ENCODE results near the gene CLCN6.
"Not testable (repeated sequence)": the region's sequence is repeated elsewhere in the genome, so short reads cannot be mapped to it uniquely, and the experiment has no call there.

Gene CLCN6

DNA sequence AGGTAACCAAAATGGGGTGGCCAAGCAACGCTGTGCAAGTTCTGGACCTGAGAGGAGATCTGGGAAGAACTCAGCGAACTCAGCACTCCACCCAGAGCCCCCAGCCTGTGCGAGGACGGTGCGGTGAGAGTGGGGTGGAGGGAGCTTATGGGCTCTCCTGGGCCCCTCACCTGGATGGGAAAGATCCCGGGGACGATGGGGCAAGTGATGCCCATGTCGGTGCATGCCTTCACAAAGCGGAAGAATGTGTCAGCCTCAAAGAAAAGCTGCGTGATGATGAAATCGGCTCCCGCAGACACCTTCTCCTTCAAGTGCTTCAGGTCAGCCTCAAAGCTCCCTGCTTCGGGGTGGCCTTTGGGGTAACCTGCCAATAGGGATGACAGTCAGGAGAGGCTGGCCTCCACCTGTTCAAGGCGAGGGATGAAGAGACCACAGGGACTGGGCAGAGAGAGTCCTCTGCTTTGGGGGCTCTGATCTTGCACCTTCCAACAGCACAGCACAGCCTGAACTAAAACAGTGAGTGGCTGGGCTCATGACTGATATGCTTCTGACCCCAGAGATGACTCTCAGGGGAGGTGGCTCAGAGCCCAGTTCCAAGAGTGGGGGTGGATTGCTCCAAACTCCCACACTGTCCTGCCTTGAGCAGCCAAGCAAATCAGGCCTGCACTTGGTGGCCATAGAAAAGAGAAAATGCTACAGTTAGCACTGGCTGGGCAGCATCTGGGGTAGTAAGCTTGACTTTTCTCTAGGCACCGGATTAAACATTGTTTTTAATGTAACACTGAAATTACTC, 9.8 kb upstream of the CLCN6 start:
- no peak for DNase-seq

DNA sequence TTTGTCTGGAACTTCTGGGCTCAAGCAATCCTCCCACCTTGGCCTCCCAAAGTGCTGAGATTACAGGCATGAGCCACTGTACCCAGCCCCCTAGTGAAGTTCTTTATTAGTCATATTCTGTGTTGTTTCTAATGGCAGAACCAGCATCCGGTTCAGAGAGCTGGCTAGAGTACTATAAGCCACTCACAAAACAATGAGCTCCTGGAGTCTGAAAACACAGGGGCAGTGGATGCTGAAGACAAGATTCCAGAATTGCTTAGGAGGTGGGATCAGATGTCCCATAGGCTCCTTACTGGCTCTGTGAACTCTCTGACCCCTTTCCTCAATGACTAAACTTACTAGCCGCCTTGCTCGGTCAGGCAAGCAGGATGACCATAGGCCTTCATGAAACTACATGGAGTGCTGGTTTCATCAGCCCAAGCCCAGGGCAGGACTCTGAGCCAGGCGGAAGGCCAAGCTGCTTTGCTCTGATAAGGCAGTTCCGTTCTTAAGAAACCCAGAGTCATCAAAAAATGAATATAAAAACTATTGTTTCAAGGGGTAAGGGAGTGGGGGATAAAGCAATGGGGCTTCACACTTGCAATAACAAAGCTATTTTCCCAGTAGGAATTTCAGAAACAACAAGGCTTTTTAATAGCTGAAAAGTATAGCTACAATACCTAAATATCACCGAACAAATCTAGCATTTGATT, 8.3 kb upstream of the CLCN6 start:
- no peak for DNase-seq

DNA sequence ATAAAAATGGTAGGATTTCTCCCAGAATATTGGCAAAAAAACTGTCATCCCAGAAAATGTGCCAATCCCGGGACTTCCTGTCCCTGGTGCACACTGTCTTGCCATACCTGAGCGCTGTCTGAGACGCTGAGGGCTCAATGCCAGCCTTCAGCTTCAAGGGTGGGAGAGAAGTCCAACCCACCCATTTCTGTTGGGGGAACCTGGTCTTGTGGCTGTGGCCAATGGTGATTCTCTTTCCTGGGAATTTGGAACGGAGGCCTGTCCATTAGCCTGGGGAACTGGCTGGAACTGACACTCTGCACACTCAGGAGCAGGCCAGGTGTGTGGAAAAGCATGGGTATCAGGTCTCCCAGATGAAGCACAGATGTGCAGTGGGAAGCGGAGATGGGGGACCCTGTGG, 6.9 kb upstream of the CLCN6 start:
- DNase-seq = no peak

DNA sequence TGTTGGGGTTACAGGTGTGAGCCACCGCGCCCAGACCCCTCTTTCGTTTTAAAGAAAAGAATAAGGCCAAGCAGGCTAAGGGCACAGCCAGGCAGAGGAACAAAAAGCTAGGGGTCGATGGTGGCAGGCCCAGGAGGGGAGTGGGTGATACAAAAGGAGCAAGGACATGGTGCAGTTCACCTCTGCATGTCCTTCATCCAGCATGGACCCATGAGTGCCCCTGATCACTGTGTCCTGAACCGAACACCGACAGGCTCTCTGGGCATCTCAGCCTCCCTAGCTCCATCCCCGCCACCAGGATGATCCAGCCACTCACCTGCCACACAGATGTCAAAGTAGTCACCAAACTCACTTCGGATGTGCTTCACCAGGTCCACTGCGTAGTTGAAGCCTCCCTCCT, 6.1 kb upstream of the CLCN6 start:
- DNase-seq = no peak

DNA sequence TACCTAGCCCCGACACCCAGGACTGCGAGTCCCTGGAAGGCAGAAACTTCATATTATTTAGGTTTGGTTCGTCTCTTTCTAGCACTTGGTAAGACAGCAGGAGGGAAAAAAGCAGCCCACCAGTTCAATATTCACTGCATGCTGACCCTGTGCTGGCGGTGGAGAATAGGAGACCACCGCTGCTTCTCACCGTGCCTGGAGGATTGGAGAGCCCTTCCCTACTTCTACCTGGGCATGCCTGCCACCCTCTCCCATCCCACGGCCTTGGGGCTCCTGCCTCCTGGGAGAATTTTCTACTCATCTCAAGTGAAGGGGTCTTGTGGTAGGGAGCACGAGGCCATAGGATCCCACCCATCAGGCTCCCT, 5.6 kb upstream of the CLCN6 start:
- no peak for DNase-seq

DNA sequence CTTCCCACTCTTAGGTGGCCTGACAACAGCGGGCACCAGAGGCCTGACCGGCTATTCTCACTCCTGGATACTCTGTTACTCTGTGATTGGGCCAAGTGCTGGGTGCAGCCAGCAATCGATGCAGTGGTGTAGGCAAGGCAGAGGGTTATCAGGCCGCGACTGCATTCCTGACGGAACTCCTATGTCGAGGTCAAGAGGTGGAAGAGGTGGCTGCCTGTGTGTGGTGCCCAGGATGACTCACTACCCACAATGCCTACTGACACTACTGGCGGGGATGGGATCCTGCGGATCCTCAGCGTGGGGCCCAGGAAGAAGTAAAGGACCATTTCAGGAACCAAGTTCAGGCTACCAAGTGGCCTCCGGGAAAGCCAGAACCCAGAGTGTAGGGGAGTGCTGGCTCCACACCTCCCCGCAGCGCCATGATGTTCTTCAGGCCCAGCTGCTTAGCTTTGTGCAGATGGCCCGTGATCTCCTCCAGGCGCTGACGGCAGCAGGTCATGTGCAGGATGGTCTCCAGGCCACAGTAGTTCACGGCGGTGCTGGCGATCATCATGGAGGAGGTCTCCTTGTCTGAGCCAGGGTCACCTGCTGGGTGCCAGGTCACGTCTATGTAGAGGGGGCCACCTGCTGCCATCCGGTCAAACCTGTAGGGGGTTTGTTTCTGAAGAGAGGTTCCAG, 5.1 kb upstream of the CLCN6 start:
- DNase-seq = no peak

DNA sequence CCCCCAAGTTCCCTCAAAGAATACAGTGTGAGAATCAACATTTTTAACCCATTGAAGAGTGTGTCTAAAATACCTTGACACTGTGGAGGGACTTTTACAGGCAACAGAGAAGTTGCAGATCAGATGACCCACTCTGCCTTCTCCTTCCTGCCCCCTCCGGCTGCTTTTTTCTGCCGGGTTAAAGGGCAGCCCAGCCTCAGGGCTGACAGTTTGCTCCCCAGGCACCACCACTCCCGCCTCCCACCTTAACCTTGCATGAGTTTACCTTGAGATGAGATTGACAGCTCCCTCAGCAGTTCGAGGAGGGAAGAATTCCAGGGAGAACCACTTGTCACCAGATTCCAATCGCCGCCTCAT, 3.4 kb upstream of the CLCN6 start:
- DNase-seq = no peak

DNA sequence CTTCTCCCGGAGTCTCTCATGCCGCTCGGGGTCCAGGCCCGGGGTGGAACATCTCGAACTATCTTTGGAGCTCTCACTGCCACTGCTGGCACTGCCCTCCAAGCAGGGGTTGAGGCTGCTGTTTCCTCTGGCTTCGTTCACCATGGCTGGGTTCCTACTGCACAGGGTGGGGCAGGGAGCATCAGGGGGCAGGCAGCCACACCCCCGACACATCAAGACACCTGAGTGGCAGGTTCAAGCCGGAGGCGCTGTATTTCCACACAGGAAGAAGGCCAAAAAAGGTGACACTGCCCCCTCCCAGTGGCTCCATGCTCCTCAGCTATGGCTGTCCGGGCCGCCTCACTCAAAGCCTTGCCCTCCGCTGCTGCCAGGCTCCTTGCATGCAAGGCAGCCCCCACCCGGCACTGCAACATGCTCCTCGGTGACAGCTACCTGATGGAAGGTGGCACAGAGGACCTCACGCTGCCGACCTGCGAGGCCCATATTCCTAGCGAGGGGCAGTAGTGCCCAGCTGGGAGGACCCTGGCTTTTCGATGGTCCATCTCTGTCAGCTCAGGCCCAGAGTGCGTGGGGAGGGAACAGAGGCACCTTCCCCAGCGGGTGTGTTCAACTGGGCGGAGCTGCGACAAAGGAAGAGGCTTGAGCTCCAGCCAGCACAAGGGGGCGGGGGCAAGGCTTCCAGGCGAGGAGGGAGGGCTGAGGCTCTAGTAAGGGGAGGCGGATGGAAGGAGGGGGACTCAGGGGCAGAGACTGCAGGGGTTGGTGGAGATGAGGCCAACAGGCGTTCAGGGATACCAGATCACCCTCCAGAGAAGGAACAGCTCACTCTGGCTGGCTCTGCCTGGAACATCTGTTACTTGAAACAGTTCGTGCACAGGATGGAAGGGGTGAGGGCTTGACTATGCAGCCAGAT, 2.8 kb upstream of the CLCN6 start:
- DNase-seq = peak; percentile 95

DNA sequence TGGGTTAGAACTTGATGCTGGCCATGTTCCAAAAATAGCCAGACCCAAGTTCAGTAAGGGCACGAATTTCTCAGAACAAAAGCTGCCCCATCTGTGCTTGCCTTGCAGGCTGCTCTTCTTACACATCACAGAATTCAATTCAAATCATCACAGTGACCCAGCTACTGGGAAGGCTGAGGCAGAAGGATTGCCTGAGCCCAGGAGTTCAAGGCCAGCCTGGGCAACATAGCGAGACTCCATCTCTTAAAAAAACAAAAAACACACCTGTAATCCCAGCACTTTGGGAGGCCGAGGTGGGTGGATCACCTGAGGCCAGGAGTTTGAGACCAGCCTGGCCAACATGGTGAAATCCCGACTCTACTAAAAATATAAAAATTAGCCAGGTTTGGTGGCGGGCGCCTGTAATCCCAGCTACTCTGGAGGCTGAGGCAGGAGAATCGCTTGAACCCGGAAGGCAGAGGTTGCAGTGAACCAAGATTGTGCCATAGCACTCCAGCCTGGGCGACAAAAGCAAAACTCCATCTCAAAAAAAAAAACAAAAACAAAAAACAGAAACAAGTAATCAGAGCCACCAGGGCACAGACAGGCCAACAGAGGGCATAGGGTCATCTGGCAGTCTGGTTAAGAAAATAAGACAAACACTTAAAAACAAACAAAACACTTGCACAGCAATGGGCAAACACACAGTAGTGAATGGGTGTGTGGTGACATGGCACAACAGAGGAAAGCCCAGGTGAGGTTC, 1.9 kb upstream of the CLCN6 start:
- not testable (repeated sequence) for DNase-seq

DNA sequence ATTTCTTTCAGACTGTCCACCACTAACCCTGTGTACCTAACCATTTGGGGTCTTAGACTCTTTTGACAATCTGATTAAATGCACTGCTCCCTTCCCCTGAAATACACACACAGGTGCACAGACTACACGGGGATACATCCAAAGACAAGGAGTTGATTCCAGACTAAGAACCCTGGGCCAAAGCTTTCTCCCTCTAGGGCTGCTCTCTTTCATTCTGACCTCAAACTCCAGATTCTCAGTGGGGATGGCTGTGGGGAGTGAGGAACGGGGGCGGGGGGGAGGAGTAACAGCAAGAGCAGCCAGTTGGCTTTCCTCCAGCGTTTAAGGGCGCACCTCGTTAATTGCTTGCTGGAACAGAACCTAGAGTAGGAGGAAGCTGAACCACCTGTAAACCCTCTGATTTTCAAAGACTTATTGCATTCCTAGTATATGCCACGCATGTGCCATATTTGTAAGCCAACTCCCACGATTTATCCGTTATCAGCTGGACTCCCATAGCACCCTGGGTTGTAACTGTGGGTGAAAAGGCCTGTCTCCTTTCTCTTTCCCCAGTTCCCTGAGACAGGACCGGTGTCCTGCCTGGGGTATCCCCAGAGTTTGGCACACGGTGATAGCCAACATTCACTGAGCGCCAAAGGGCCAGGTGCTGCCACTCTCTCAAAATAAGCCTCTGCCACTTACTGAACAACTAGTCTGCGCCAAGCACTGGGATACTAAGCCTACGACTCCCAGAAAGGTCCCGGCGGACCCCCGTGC, 1.1 kb upstream of the CLCN6 start:
- peak; percentile 45 for DNase-seq

DNA sequence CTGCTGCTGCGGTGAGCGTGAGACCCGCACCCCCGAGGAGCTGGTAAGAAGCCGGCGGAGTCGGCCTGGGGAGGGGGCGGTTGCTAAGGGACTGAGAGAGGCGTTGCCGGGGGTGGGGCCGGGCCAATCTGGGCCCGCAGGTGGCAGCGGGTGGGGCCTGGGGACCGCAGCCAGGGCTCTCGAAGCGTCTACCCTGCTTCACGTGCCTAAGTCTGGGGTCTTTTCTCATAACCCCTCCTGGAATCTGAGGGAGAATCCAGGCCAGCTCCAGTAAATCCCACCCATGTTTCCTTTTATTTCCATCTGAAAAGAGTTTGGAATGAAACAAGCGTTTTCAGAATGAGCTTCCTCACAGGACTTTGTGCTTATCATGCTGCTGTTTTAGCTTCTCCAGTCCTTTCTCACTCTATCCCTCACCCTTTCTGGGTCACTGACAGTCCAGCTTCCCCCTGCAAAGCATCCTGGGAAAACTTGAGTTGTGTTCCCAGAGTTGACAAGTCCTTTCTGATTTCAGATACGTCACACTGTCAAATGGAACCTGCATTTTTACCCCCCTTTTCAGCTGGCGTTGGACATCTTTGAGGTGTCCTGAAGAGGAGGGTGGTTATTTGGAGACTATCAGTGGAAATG, 431 bp downstream of the CLCN6 start:
- DNase-seq = no peak

DNA sequence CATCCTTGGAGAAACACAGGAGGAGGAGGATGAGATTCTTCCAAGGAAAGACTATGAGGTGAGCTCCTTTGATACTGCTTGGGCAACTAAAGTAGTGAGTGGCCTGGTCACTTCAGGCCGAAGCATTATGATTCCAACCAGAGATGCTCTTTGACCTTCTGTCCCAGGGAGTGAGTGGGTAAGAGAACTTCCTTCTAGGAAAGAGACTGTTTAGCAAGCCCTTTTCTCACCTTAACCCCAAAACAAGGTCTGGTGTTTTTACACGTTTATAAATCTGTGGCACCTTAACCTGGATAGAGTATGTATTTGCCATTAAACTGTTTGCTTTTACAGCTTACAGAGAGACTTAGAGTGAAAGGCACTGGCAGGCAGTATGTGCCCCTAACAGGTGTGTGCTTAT, 1.1 kb downstream of the CLCN6 start:
- no peak for DNase-seq

DNA sequence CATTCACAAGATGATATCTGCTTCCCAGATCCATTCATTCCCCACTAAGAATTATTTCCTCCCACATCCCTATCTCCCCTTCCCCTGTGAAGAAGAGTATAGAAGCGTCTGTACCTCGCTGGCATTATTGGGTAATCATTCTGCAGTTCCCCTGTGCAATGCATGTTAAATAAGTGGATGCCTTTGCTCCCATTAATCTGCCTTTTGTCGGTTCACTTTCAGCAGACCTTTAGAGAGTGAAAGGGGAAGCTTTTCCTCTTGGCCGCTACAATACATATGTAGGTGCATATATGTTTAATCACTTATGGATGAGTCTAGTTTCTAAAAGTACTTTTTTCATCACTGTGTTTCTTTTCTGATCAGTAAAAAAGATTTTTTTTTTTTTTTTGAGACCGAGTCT, 7.0 kb downstream of the CLCN6 start:
- no peak for DNase-seq

DNA sequence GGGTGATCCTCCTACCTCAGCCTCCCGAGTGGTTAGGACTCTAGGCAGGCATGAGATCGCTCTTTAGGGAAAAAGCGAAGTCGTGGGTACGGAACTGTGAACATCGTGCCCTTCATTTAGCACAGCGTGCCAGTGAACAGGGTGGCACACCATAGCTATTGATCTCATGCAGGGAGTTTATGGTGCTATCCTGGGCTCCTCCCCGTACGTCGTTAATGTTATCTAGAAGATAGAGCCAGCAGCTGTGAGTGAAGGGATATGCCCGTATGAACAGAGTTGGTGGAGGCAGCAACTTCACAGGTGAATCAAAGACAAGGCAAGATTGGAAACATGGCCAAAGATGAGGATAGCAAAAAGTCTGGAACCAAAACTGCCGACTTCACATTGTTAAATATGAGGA, 11.2 kb downstream of the CLCN6 start:
- DNase-seq = no peak

DNA sequence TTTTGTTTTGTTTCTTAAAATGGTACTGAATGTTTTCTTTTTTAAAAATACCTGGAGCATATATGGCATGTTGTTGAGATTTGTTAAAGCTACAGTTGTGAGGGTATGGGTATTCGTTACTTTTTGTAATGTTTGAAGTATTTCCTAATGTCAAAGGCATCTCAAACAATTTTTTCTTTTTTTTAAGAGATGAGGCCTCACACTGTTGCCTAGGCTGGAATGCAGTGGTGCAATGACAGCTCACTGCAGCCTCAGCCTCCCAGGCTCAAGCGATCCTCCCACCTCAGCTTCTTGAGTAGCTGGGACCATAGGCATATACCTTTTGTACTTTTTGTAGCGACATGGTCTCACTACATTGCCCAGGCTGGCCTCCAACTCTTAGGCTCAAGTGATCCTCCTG, 16.1 kb downstream of the CLCN6 start:
- no peak for DNase-seq

DNA sequence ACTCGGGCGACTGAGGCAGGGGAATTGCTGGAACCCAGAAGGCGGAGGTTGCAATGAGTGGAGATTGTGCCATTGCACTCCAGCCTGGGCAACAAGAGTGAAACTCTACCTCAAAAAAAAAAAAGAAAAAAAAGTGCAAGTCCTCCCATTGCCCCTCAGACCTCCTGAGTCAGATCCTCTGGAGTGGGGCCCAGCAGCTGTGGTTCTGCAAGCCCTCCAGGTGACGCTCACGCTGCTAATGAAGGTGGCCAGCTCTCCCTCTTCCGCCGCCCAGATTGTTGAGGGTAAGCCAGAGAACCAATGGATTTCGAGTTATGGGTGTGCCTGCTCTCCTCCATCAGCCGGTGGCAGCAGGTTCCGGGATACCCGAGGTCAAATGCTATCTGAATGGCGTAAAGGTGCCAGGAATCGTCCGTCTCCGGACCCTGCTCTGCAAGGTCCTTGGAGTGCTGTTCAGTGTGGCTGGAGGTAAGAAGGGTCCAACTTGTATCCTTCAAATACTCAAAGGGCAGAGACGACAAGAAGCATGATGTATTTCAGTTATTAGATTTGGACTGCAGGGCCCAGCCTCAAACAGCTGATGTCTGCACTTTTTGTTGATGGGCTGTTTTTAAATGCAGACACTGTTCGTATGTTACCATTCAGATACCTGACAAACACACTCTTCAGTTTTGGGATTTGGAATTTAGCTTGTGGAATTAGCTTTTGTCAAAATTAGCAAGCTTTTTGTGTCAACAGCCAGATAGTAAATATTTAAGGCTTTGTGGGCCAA, 17.6 kb downstream of the CLCN6 start:
- no peak for DNase-seq

DNA sequence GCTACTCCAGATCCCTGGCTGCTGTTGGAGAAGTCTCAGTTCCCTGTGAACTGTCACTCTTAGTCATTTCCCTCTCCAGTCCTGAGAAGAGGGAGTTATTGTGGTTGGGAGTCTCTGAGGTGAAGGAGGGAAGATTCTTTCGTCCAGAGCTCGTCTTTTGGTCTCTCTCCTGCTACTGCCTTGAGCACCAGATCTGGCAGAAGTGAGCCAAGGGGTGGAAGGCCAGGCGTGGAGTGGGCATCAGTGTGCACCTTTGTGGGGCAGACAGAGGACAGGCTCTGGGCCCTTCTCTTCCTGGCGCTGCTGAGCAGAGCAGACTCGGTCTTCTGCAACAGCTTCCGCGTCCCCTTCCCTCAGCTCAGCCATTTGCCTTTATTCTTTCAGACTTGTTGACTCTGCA, 19.1 kb downstream of the CLCN6 start:
- DNase-seq = no peak

DNA sequence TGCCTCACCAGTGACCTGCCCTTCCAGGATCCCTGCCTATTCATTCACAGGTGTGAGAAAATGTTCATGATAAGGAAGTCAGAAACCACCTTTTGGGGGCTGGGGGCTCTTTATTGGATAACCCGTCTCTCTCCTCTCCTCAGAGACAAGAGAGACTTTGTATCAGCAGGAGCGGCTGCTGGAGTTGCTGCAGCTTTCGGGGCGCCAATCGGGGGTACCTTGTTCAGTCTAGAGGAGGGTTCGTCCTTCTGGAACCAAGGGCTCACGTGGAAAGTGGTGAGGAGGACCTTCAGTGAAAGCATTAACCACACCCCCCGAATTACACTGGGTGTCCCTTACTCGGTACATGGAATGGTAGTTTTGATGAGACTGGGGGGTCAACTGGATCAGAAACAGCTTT, 21.0 kb downstream of the CLCN6 start:
- DNase-seq = no peak

DNA sequence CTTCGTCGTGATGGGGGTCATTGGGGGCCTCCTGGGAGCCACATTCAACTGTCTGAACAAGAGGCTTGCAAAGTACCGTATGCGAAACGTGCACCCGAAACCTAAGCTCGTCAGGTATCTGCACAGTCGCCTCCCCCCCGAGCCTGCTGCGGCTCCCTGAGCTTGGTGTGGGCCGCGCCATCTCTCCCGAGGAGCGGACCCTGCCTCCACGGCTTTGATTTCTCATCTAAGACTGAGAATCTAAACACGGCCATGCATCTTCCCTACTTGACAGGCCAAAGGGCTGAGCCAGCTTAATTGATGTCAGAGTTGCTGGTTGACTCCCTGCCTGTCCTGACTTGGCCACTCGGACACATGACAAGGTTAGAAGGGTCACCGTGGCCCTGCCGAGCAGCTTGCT, 22.5 kb downstream of the CLCN6 start:
- DNase-seq = no peak

Data from fibroblast of skin of abdomen (primary cell).